Bronchial epithelial cell (primary cell): ENCODE results near the gene DGCR6. TPM values are rescaled to one million over a fixed set of nuclear protein-coding genes. Genes with fewer than 3 reads are reported as not detected.
A peak's percentile ranks its signal among the peaks of the same experiment; 100 is the strongest.
"Not testable (repeated sequence)": the region's sequence is repeated elsewhere in the genome, so short reads cannot be mapped to it uniquely, and the experiment has no call there.

ENCODE experiments used
- DNase-seq: peaks from one replicate; pipeline ENCODE4 v3.0.0-alpha.2; 2010; ENCODE audit warnings: low read depth
- FAIRE-seq: peaks from 2 replicates; lab custom pipeline; 2011; peaks lifted over from hg19 to GRCh38; lab: Jason Lieb, UNC
- H3K27me3 ChIP-seq: 2 replicates; pipeline ENCODE4 v1.5.1; 2011; ENCODE audit warnings: low read length; ENCODE audit not compliant: control insufficient read depth, insufficient read depth
- H3K36me3 ChIP-seq: 2 replicates; pipeline ENCODE4 v1.5.1; 2011; ENCODE audit warnings: low read length; ENCODE audit not compliant: control insufficient read depth, insufficient read depth
- H3K4me3 ChIP-seq: 2 replicates; pipeline ENCODE4 v1.5.1; 2011; ENCODE audit warnings: mild to moderate bottlenecking, low read depth, low read length, control low read depth
- total RNA-seq: library from RNA; depleted of rRNA; stranded (reverse); fragments of >200 nt; gene quantifications from 2 replicates; pipeline ENCODE4 v1.2.1, GENCODE V29; 2014

The DGCR6 gene
- total RNA-seq, 1 donor from 2014 or later = 1.8 TPM

- DNase-seq, H3K36me3 ChIP-seq, H3K4me3 ChIP-seq, H3K27me3 ChIP-seq: not testable (repeated sequence)
- peak; percentile 87 for FAIRE-seq
These were observed 52.6 kb downstream of the DGCR6 start for GRCh38 chr22:18958738-18959137.

DNA sequence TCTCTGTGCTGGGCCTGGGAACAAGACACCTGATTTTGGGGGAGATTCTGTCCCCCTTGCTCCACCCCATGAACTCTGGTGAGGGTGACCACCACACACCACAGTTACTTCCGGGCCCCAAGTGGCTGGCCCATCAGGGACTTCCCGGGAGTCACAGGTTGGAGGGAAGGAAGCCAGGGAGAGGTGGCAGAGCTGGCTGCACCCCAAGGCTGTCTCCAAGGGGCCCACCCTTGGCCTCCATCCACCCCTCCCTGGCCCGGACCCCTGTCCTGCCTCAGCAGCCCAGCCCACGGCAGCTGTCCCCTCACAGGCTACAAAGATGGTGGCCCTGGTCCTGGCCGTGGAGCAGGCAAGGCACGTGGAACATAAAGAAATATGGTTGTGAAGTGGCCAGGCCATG, 53.1 kb downstream of the DGCR6 start:
- not testable (repeated sequence) for H3K4me3 ChIP-seq, H3K27me3 ChIP-seq, DNase-seq, FAIRE-seq, H3K36me3 ChIP-seq

DNA sequence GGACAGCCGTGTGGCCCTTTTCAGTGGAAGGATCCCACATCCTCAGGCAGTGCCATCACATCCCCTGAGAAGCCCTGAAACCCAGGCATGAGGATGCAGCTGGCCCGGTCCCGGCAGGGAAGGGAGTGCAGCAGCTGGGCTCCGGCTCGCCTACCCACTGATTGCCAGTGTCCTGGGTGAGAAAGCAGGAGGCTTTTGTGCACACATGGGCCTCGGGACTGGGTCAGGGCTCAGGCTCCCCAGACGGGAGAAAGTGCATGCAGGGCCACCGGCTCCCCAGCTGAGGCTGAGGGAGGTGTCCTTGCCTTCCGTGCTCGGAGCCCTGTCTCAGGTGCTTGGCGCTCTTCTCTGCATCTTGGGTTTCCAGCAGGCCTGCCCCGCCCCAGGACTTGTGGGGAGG, 53.6 kb downstream of the DGCR6 start:
- not testable (repeated sequence) for H3K36me3 ChIP-seq, H3K27me3 ChIP-seq, H3K4me3 ChIP-seq, DNase-seq
- peak; percentile 75 for FAIRE-seq

DNA sequence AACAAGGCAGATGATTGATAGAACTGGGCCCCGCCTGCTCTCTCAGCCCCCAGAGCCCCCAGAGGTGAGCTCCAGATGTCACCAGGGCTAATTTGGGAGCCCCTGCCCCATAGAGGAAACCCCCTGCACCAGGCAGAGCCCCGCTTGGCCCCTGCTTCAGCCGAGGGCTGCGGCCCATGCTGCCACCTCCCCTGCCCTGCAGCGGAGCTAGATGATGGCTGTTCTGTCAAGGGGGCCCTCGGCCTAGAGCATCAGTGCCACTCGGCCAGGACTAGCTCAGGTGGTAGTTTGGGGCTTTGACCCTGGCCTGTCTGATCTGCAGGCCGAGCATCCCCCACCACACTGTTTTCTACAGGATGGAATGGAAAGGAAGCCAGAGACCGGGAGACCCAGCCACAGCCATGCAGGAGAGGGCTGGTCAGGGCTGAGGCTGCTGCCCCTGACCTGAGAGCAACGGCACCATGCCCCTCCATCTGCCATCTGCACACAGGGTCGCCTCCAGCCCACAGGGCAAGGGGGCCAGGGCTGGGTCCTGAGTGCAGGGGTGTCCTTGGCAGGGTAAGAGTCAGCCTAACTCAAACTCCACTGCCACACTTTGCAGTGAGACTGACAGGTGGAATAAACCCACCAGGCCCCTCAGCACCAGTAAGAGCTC, 54.2 kb downstream of the DGCR6 start:
- not testable (repeated sequence) for FAIRE-seq, H3K36me3 ChIP-seq, H3K27me3 ChIP-seq, DNase-seq, H3K4me3 ChIP-seq

DNA sequence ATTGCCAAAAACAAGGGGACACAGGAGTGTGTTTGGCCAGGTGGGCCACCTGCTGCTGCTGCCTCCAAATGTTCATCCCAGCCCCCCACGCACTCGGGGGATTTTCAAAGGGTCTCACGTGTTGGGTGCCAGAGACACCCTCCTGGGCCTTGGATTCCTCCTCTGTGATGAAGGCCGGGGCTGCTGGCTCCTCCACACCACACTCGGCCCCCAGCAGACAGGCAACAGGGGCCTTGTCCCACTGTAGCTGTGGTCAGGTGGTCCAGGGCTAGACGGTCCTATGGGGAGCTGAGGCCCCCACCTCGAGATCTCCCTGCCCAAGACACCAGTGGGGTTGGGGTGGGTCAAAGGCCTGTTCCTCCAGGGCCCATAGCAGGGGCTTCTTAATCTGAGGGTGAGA, 55.1 kb downstream of the DGCR6 start:
- H3K27me3 ChIP-seq, DNase-seq, H3K36me3 ChIP-seq, H3K4me3 ChIP-seq: not testable (repeated sequence)
- FAIRE-seq = peak; percentile 72

Other genes with a start within 250 kb of the DGCR6 start
- gene PRODH, start 30.0 kb downstream of the DGCR6 start, total RNA-seq = 5.0 and 52.6 TPM in 2 replicates
- gene DGCR2, start 216.1 kb downstream of the DGCR6 start, total RNA-seq = 50.0 and 60.7 TPM in 2 replicates
- not detected in 2 replicates for gene TSSK2, start 225.0 kb downstream of the DGCR6 start, total RNA-seq
- gene ESS2, start 238.3 kb downstream of the DGCR6 start, total RNA-seq = 6.9 and 12.9 TPM in 2 replicates
- not detected in 2 replicates for gene GSC2, start 244.0 kb downstream of the DGCR6 start, total RNA-seq